Cardiac muscle cell (in vitro differentiated cells and primary cell): ENCODE results near the gene GRAMD2B. TPM values are rescaled to one million over a fixed set of nuclear protein-coding genes. Genes with fewer than 3 reads are reported as not detected.

ENCODE experiments used
- DNase-seq, 2 donors: peaks; one replicate each; pipeline versions ENCODE4 v3.0.0 to v3.0.0-alpha.2; 2010 to 2017; ENCODE audit warnings: low read depth in 1 of 2, low spot score in 1 of 2
- H3K27ac ChIP-seq: fragments of 200-600 bp; sonication (generic); 2 replicates; pipeline ENCODE4 v1.5.1; 2016
- H3K27me3 ChIP-seq: fragments of 200-600 bp; sonication (generic); 2 replicates; pipeline ENCODE4 v1.6.0; 2016; ENCODE audit warnings: control low read depth
- H3K36me3 ChIP-seq: fragments of 200-600 bp; sonication (generic); 2 replicates; pipeline ENCODE4 v1.5.1; 2016; ENCODE audit warnings: control low read depth
- H3K4me1 ChIP-seq: fragments of 200-600 bp; sonication (generic); 2 replicates; pipeline ENCODE4 v1.8.1; 2017; ENCODE audit warnings: low read depth, mild to moderate bottlenecking, mixed run types
- H3K4me3 ChIP-seq: fragments of 200-600 bp; sonication (generic); 2 replicates; pipeline ENCODE4 v1.5.1; 2016; ENCODE audit warnings: mild to moderate bottlenecking
- H3K9me3 ChIP-seq: fragments of 200-600 bp; sonication (generic); 2 replicates; pipeline ENCODE4 v1.5.1; 2017; ENCODE audit warnings: low read depth, mild to moderate bottlenecking, control low read depth
- polyA plus RNA-seq: library from polyadenylated mRNA; unstranded; fragments of >200 nt; fragmentation: Nextera tagmentation; extraction: Ambion mirVana; gene quantifications from 2 replicates; pipeline ENCODE4 v1.2.1, GENCODE V29; 2016
- total RNA-seq: library from RNA; depleted of rRNA; stranded (reverse); fragments of >200 nt; gene quantifications from 2 replicates; pipeline ENCODE4 v1.2.3, GENCODE V29; 2016
- TF ChIP-seq, protein P1 (sequence below): IDR thresholded peaks from 2 replicates; pipeline ENCODE4 v1.5.1; 2012; ENCODE audit warnings: low read depth, mild to moderate bottlenecking, low read length

Gene GRAMD2B
- total and polyA plus RNA-seq, 2 experiments from 2014 or later: 17.7 to 26.8 TPM

- H3K36me3 ChIP-seq: peaks cover 35% of the 10 kb centered on the region
- no peaks in the 10 kb centered on the region for H3K27me3 ChIP-seq
- H3K4me1 ChIP-seq: no peaks in the 10 kb centered on the region
- no peak for DNase-seq
- no peak overlapping the region for H3K4me3 ChIP-seq
- no peak overlapping the region for H3K27ac ChIP-seq
- H3K9me3 ChIP-seq: no peaks in the 10 kb centered on the region
- TF ChIP-seq, protein P1, sequence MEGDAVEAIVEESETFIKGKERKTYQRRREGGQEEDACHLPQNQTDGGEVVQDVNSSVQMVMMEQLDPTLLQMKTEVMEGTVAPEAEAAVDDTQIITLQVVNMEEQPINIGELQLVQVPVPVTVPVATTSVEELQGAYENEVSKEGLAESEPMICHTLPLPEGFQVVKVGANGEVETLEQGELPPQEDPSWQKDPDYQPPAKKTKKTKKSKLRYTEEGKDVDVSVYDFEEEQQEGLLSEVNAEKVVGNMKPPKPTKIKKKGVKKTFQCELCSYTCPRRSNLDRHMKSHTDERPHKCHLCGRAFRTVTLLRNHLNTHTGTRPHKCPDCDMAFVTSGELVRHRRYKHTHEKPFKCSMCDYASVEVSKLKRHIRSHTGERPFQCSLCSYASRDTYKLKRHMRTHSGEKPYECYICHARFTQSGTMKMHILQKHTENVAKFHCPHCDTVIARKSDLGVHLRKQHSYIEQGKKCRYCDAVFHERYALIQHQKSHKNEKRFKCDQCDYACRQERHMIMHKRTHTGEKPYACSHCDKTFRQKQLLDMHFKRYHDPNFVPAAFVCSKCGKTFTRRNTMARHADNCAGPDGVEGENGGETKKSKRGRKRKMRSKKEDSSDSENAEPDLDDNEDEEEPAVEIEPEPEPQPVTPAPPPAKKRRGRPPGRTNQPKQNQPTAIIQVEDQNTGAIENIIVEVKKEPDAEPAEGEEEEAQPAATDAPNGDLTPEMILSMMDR: no peak
Observed at GRCh38 chr5:126481243-126481642, 58.0 kb downstream of the GRAMD2B start.

DNA sequence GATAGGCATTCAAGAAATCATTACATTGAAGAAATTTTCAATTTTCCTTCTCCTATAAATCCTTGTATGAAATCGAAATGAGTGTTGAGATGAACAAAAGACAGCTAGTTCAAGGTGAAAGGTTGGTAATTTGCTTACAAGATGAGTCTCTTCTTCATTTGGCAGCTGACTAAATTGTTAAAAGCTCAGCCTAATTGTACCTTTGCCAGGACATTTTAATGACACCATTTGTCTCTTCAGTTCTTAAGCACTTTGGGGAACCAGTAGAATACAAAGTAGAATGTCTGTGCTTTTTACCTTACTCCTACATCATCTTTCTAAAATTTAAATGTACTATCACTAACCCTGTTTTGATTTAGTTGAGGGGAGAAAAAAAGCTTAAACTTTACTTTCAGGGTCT, 59.4 kb downstream of the GRAMD2B start:
- DNase-seq: no peak
- TF ChIP-seq, protein P1: no peak
- peaks cover 40% of the 10 kb centered on the region for H3K36me3 ChIP-seq
- H3K27ac ChIP-seq: no peak overlapping the region
- H3K4me1 ChIP-seq: no peaks in the 10 kb centered on the region
- H3K9me3 ChIP-seq: no peaks in the 10 kb centered on the region
- H3K4me3 ChIP-seq: no peak overlapping the region
- no peaks in the 10 kb centered on the region for H3K27me3 ChIP-seq

GRCh38 chr5:126483156-126483555, 59.9 kb downstream of the GRAMD2B start:
- DNase-seq: peak in 1 of 2 donors; percentile 12
- Histone ChIP-seq H3K27ac (no peak overlapping the region), H3K9me3 (no peaks in the 10 kb centered on the region), H3K36me3 (peaks cover 40% of the 10 kb centered on the region), H3K4me3 (no peak overlapping the region), H3K4me1 (peaks cover 5% of the 10 kb centered on the region), H3K27me3 (no peaks in the 10 kb centered on the region)
- TF ChIP-seq, protein P1: no peak

DNA sequence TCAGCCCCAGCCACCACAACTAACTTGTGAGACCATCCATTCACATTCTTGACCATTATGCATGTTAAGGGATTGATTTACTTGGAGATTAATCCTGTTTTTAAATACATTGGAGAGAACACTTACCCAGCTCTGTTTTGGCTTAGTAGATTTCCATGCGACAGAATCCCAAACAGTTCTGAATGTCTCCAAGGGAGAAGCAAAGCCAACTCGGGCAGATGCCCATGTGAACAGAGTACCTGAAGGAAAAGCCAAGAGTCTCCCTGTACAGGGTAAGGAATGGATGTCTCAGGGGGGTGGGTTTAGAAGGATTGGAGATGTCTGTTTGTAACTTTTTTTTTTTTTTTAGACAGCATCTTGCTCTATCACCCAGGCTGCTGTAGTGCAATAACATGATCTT, 61.0 kb downstream of the GRAMD2B start:
- no peak overlapping the region for H3K27ac ChIP-seq

DNA sequence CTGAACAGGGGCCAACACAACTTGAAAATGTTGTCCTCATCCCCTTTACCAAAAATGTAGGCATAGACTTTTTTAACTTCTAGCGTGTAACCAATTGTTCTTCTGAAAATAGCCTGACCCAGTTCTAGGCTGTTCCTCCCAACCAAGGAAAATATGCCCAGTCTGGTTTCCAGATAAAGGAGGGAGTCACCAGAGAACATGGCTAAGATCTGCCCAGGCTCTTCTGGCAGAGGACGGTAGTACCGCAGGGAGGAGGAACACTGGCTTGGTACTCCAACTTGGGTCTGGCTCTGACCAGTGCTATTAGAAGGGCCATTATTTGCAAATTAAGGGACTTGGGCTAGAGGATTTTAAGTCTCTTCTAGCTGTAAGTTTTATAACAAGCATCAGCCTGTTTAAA, 63.1 kb downstream of the GRAMD2B start:
- Histone ChIP-seq H3K4me1 (peaks cover 18% of the 10 kb centered on the region), H3K4me3 (no peak overlapping the region), H3K27me3 (no peaks in the 10 kb centered on the region), H3K36me3 (peaks cover 28% of the 10 kb centered on the region), H3K27ac (no peak overlapping the region), H3K9me3 (no peaks in the 10 kb centered on the region)
- no peak for DNase-seq
- TF ChIP-seq, protein P1: no peak

More for the DNA sequence above, 61.0 kb downstream of the GRAMD2B start:
- DNase-seq: no peak
- H3K4me3 ChIP-seq: no peak overlapping the region
- H3K36me3 ChIP-seq: peaks cover 35% of the 10 kb centered on the region
- H3K27me3 ChIP-seq: no peaks in the 10 kb centered on the region
- H3K9me3 ChIP-seq: no peaks in the 10 kb centered on the region
- H3K4me1 ChIP-seq: peaks cover 16% of the 10 kb centered on the region
- TF ChIP-seq, protein P1: no peak

DNA sequence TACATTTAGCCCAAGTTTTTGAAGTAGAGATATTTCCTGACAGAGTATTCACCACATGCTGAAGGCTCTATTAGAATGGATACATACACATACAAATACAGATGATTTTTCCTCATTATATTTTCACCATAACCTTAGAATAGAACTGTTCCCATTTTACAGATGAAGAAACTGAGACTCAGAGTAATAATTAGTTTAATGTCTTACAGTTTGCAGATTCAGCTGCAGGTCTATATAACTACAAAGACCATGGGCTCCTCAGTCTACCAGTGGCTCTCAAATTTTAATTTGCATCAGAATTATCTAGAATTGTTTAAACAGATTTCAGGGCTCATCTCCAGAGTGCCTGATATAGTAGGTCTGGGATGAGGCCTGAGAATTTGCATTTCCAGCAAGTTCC, 64.4 kb downstream of the GRAMD2B start:
- Histone ChIP-seq H3K4me3 (no peak overlapping the region), H3K27ac (peak overlapping the region; percentile 73), H3K27me3 (no peaks in the 10 kb centered on the region), H3K36me3 (peaks cover 24% of the 10 kb centered on the region), H3K4me1 (peaks cover 18% of the 10 kb centered on the region), H3K9me3 (no peaks in the 10 kb centered on the region)
- DNase-seq: no peak
- TF ChIP-seq, protein P1: no peak
